ENCODE measurements around the gene ILRUN.
"Not testable (repeated sequence)": the region's sequence is repeated elsewhere in the genome, so short reads cannot be mapped to it uniquely, and the experiment has no call there.

- not testable (repeated sequence) for TF ChIP-seq CTCF (IDR thresholded peaks at IDR 0.05; ENCODE audit: insufficient read depth, low read length); POLR2AphosphoS5 (IDR thresholded peaks at IDR 0.05; ENCODE audit: low read depth); SPI1 (IDR thresholded peaks at IDR 0.05; ENCODE audit: borderline replicate concordance, low read depth)
- TF ChIP-seq, protein P1, sequence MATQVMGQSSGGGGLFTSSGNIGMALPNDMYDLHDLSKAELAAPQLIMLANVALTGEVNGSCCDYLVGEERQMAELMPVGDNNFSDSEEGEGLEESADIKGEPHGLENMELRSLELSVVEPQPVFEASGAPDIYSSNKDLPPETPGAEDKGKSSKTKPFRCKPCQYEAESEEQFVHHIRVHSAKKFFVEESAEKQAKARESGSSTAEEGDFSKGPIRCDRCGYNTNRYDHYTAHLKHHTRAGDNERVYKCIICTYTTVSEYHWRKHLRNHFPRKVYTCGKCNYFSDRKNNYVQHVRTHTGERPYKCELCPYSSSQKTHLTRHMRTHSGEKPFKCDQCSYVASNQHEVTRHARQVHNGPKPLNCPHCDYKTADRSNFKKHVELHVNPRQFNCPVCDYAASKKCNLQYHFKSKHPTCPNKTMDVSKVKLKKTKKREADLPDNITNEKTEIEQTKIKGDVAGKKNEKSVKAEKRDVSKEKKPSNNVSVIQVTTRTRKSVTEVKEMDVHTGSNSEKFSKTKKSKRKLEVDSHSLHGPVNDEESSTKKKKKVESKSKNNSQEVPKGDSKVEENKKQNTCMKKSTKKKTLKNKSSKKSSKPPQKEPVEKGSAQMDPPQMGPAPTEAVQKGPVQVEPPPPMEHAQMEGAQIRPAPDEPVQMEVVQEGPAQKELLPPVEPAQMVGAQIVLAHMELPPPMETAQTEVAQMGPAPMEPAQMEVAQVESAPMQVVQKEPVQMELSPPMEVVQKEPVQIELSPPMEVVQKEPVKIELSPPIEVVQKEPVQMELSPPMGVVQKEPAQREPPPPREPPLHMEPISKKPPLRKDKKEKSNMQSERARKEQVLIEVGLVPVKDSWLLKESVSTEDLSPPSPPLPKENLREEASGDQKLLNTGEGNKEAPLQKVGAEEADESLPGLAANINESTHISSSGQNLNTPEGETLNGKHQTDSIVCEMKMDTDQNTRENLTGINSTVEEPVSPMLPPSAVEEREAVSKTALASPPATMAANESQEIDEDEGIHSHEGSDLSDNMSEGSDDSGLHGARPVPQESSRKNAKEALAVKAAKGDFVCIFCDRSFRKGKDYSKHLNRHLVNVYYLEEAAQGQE (IDR thresholded peaks at IDR 0.05; ENCODE audit: insufficient replicate concordance, low read depth), result not testable (repeated sequence)
Observed at GRCh38 chr6:34720160-34720559, 23.6 kb upstream of the ILRUN start.
